GM23338 (cell line): ENCODE results near the gene DNAI1. TPM values are rescaled to one million over a fixed set of nuclear protein-coding genes. Genes with fewer than 3 reads are reported as not detected.

ENCODE experiments used
- ATAC-seq: fragments of 200-7000 bp; cut with Tn5 transposase; 3 replicates; pipeline ENCODE4 v1.9.1; 2020
- DNase-seq: peaks from one replicate; pipeline ENCODE4 v3.0.0-alpha.2; 2015; ENCODE audit warnings: low spot score
- H2AFZ ChIP-seq: fragments of 200-600 bp; sonication (generic); 2 replicates; pipeline ENCODE4 v1.8.0; 2016; ENCODE audit warnings: antibody characterized with exemption, mild to moderate bottlenecking, moderate library complexity
- H3F3A ChIP-seq: fragments of 200-600 bp; sonication (generic); replicated peaks from 2 replicates; pipeline ENCODE4 v1.8.0; 2017; ENCODE audit warnings: antibody characterized with exemption, mixed run types, low read depth
- H3K27ac ChIP-seq: fragments of 200-600 bp; sonication (generic); 2 replicates; pipeline ENCODE4 v1.6.1; 2016; ENCODE audit warnings: low read depth
- H3K27me3 ChIP-seq: fragments of 200-600 bp; sonication (generic); 2 replicates; pipeline ENCODE4 v1.8.0; 2016; ENCODE audit warnings: mild to moderate bottlenecking, mixed run types, moderate library complexity; ENCODE audit not compliant: insufficient read depth
- H3K36me3 ChIP-seq: fragments of 200-600 bp; sonication (generic); 2 replicates; pipeline ENCODE4 v1.8.0; 2016; ENCODE audit warnings: mild to moderate bottlenecking; ENCODE audit not compliant: insufficient read depth
- H3K4me1 ChIP-seq: fragments of 200-600 bp; sonication (generic); 2 replicates; pipeline ENCODE4 v1.8.0; 2016; ENCODE audit warnings: mild to moderate bottlenecking, moderate library complexity; ENCODE audit not compliant: insufficient read depth
- H3K4me2 ChIP-seq: fragments of 200-600 bp; sonication (generic); 2 replicates; pipeline ENCODE4 v1.7.1; 2017; ENCODE audit warnings: mixed run types
- H3K4me3 ChIP-seq: fragments of 200-600 bp; sonication (generic); 2 replicates; pipeline ENCODE4 v1.6.1; 2016; ENCODE audit warnings: mixed run types
- H3K79me2 ChIP-seq: fragments of 200-600 bp; sonication (generic); replicated peaks from 2 replicates; pipeline ENCODE4 v1.8.0; 2017; ENCODE audit warnings: mild to moderate bottlenecking; ENCODE audit not compliant: insufficient read depth
- H3K9me2 ChIP-seq: fragments of 200-600 bp; sonication (generic); 2 replicates; pipeline ENCODE4 v1.8.0; 2017; ENCODE audit not compliant: insufficient read depth
- H4K20me1 ChIP-seq: fragments of 200-600 bp; sonication (generic); replicated peaks from 2 replicates; pipeline ENCODE4 v1.8.0; 2017; ENCODE audit warnings: mild to moderate bottlenecking; ENCODE audit not compliant: insufficient read depth
- H3K27ac Mint-ChIP-seq: 2 replicates; pipeline ENCODE4 v1.8.0; 2020; ENCODE audit warnings: inconsistent platforms, mild to moderate bottlenecking, moderate library complexity, mixed read lengths
- H3K27me3 Mint-ChIP-seq: 3 replicates; pipeline ENCODE4 v1.8.0; 2022; ENCODE audit warnings: low read depth, mild to moderate bottlenecking, moderate library complexity, mixed read lengths, inconsistent platforms; ENCODE audit not compliant: insufficient read depth, poor library complexity
- H3K36me3 Mint-ChIP-seq: 3 replicates; pipeline ENCODE4 v1.8.0; 2021; ENCODE audit warnings: low read depth, mild to moderate bottlenecking, inconsistent platforms, moderate library complexity, mixed read lengths
- H3K4me1 Mint-ChIP-seq: 3 replicates; pipeline ENCODE4 v1.8.0; 2020; ENCODE audit warnings: mild to moderate bottlenecking, inconsistent platforms, mixed read lengths
- H3K4me3 Mint-ChIP-seq: 3 replicates; pipeline ENCODE4 v1.8.0; 2021; ENCODE audit warnings: moderate library complexity, mild to moderate bottlenecking, inconsistent platforms, mixed read lengths
- H3K9me3 Mint-ChIP-seq: 3 replicates; pipeline ENCODE4 v1.8.0; 2020; ENCODE audit warnings: moderate library complexity, mild to moderate bottlenecking, inconsistent platforms, mixed read lengths
- CREB1 ChIP-seq: fragments of 250-450 bp; sonication (Bioruptor Pico); IDR thresholded peaks from 2 replicates; pipeline ENCODE4 v1.5.0; 2020; ENCODE audit warnings: low read depth, mild to moderate bottlenecking, moderate library complexity
- CTCF ChIP-seq, 2 experiments: fragments of 200-600 bp in 1 of 2; sonication (generic) in 1 of 2; conservative IDR thresholded peaks; 2 replicates each; pipeline versions ENCODE4 v1.5.1 to v1.6.1; 2016 to 2017; ENCODE audit warnings: antibody characterized with exemption in 2 of 2, low read depth in 2 of 2, mild to moderate bottlenecking in 2 of 2, moderate library complexity in 1 of 2
- EZH2 ChIP-seq: fragments of 200-600 bp; sonication (generic); IDR thresholded peaks from one replicate; pipeline ENCODE4 v1.8.0; 2017; ENCODE audit warnings: antibody characterized with exemption, mild to moderate bottlenecking, low read depth; ENCODE audit not compliant: unreplicated experiment
- JUNB ChIP-seq: IDR thresholded peaks from one replicate; pipeline ENCODE4 v1.6.1; 2016; ENCODE audit warnings: antibody characterized with exemption; ENCODE audit not compliant: unreplicated experiment
- NANOG ChIP-seq: IDR thresholded peaks from 2 replicates; pipeline ENCODE4 v1.6.1; 2016; ENCODE audit warnings: antibody characterized with exemption, borderline replicate concordance
- POLR2AphosphoS5 ChIP-seq: IDR thresholded peaks from 2 replicates; pipeline ENCODE4 v1.6.1; 2016; ENCODE audit warnings: antibody characterized with exemption, low read depth
- REST ChIP-seq: IDR thresholded peaks from one replicate; pipeline ENCODE4 v1.6.1; 2018; ENCODE audit warnings: antibody characterized with exemption; ENCODE audit not compliant: unreplicated experiment
- ZNF331 ChIP-seq: fragments of 250-450 bp; sonication (Bioruptor Pico); IDR thresholded peaks from 2 replicates; pipeline ENCODE4 v1.5.0; 2020; ENCODE audit warnings: low read depth, mild to moderate bottlenecking, moderate library complexity
- polyA plus RNA-seq: library from polyadenylated mRNA; unstranded; fragments of >200 nt; fragmentation: Nextera tagmentation; extraction: Ambion mirVana; gene quantifications from 2 replicates; pipeline ENCODE4 v1.2.1, GENCODE V29; 2016
- total RNA-seq: library from RNA; depleted of rRNA; stranded (reverse); fragments of >200 nt; shearing (Covaris generic); gene quantifications from 2 replicates; pipeline ENCODE4 v1.2.3, GENCODE V29; 2014

Gene DNAI1
- total and polyA plus RNA-seq, 2 experiments from 2014 or later = 1.0 to 1.1 TPM

GRCh38 chr9:34426347-34427074, 32.1 kb upstream of the DNAI1 start:
- no peaks in the 10 kb centered on the region for H3K79me2 ChIP-seq
- Mint-ChIP-seq H3K27ac (no peak overlapping the region), H3K27me3 (peaks cover 10% of the 10 kb centered on the region), H3K9me3 (no peaks in the 10 kb centered on the region; the same call in 2 of the 3 replicates), H3K4me1 (peaks cover 14% of the 10 kb centered on the region), H3K4me3 (no peak overlapping the region), H3K36me3 (no peaks in the 10 kb centered on the region)
- ATAC-seq = peak; percentile 85
- TF ChIP-seq POLR2AphosphoS5 (no peak), CTCF (conservative IDR thresholded peaks at IDR 0.05; ENCODE audit: low read depth in 2 of 2) (peak; percentile 28 to 47; a peak in 3 of 4 replicates)
- H4K20me1 ChIP-seq = peaks cover 8% of the 10 kb centered on the region; the same call in 1 of the 2 replicates
- H3K27ac ChIP-seq = no peak overlapping the region
- DNase-seq = peak; percentile 82
- H2AFZ ChIP-seq = no peak overlapping the region
- no peaks in the 10 kb centered on the region for H3K36me3 ChIP-seq
- peak overlapping the region; percentile 53; the same call in 1 of the 2 replicates for H3K4me2 ChIP-seq
- H3K4me1 ChIP-seq = 0 out of 2 replicates have a peak, but pooled peaks cover 3% of the 10 kb centered on the region
- no peaks in the 10 kb centered on the region for H3K9me2 ChIP-seq
- H3K27me3 ChIP-seq = no peaks in the 10 kb centered on the region
- no peak overlapping the region for H3K4me3 ChIP-seq
- no peaks in the 10 kb centered on the region for H3F3A ChIP-seq

GRCh38 chr9:34428325-34428958, 30.2 kb upstream of the DNAI1 start:
- H3K27ac Mint-ChIP-seq = no peak overlapping the region
- TF ChIP-seq ZNF331 (CRISPR knock-in tag) (no peak), CREB1 (no peak), EZH2 (no peak), NANOG (no peak), REST (no peak), CTCF (conservative IDR thresholded peaks at IDR 0.05; ENCODE audit: low read depth in 2 of 2) (no peak), JUNB (no peak)

More at GRCh38 chr9:34428325-34428958, 30.2 kb upstream of the DNAI1 start:
- no peaks in the 10 kb centered on the region for H3K9me2 ChIP-seq
- H3K4me1 ChIP-seq = 0 out of 2 replicates have a peak, but pooled peaks cover 3% of the 10 kb centered on the region
- no peak overlapping the region for H2AFZ ChIP-seq
- H3K27me3 ChIP-seq = no peaks in the 10 kb centered on the region
- peaks cover 11% of the 10 kb centered on the region for H3K4me1 Mint-ChIP-seq
- ATAC-seq = no peak
- no peak overlapping the region for H3K4me3 Mint-ChIP-seq
- H3K36me3 Mint-ChIP-seq = no peaks in the 10 kb centered on the region
- H3K27ac ChIP-seq = no peak overlapping the region
- no peaks in the 10 kb centered on the region for H3F3A ChIP-seq
- H3K27me3 Mint-ChIP-seq = peaks cover 10% of the 10 kb centered on the region
- no peak for DNase-seq
- H3K36me3 ChIP-seq = no peaks in the 10 kb centered on the region
- H4K20me1 ChIP-seq = peaks cover 15% of the 10 kb centered on the region; the same call in 1 of the 2 replicates
- no peaks in the 10 kb centered on the region for H3K9me3 Mint-ChIP-seq
- no peaks in the 10 kb centered on the region for H3K79me2 ChIP-seq
- H3K4me3 ChIP-seq = no peak overlapping the region
- no peak overlapping the region for H3K4me2 ChIP-seq
